ENCODE measurements around the gene RELN.

DNA sequence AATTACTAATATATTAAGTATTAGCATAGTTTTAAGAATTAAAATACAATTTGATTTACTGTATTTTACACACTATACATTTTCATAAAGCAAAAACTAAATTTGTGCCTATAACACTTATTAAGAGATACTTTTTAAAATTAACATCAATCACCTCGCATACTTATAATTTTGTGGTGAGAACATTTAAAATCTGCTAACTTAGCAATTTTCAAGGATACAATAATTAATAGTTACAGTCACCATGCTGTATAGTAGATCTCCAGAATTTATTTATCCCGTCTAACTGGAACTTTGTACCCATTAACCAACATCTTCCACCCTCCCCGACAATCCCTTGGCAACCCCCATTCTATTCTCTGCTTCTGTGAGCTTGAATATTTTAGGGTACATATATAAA, 47.5 kb downstream of the RELN start:
- TF ChIP-seq, protein P1, sequence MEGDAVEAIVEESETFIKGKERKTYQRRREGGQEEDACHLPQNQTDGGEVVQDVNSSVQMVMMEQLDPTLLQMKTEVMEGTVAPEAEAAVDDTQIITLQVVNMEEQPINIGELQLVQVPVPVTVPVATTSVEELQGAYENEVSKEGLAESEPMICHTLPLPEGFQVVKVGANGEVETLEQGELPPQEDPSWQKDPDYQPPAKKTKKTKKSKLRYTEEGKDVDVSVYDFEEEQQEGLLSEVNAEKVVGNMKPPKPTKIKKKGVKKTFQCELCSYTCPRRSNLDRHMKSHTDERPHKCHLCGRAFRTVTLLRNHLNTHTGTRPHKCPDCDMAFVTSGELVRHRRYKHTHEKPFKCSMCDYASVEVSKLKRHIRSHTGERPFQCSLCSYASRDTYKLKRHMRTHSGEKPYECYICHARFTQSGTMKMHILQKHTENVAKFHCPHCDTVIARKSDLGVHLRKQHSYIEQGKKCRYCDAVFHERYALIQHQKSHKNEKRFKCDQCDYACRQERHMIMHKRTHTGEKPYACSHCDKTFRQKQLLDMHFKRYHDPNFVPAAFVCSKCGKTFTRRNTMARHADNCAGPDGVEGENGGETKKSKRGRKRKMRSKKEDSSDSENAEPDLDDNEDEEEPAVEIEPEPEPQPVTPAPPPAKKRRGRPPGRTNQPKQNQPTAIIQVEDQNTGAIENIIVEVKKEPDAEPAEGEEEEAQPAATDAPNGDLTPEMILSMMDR (IDR thresholded peaks at IDR 0.05), result no peak
- TF ChIP-seq ZFX (IDR thresholded peaks at IDR 0.05; ENCODE audit: borderline replicate concordance), result no peak

All from 22Rv1 (cell line).